H9 (cell line): Measurements from ENCODE around the gene HPD. TPM values are rescaled to one million over a fixed set of nuclear protein-coding genes. Genes with fewer than 3 reads are reported as not detected.

Experiments used
- DNase-seq: peaks from one replicate; pipeline ENCODE4 v3.0.0-alpha.2; 2017
- H2AFZ ChIP-seq: one replicate; pipeline ENCODE4 v1.6.1; 2013; ENCODE audit warnings: mild to moderate bottlenecking, low read length, control low read depth, moderate library complexity
- H2AK5ac ChIP-seq: 2 replicates; pipeline ENCODE4 v1.6.1; 2013; ENCODE audit warnings: low read length, control low read depth, mixed read lengths; ENCODE audit not compliant: insufficient read length
- H2BK120ac ChIP-seq: one replicate; pipeline ENCODE4 v1.6.1; 2013; ENCODE audit warnings: low read depth, mild to moderate bottlenecking, low read length, control low read depth, inconsistent platforms; ENCODE audit not compliant: poor library complexity, severe bottlenecking
- H2BK12ac ChIP-seq: 2 replicates; pipeline ENCODE4 v1.6.1; 2013; ENCODE audit warnings: low read length, control low read depth, mixed read lengths, low read depth; ENCODE audit not compliant: insufficient read length
- H2BK15ac ChIP-seq: 2 replicates; pipeline ENCODE4 v1.6.1; 2013; ENCODE audit warnings: low read depth, low read length, control low read depth
- H2BK20ac ChIP-seq: one replicate; pipeline ENCODE4 v1.6.1; 2013; ENCODE audit warnings: low read depth, mild to moderate bottlenecking, low read length, control low read depth, inconsistent platforms; ENCODE audit not compliant: poor library complexity, severe bottlenecking
- H2BK5ac ChIP-seq: 2 replicates; pipeline ENCODE4 v1.6.1; 2013; ENCODE audit warnings: low read length, control low read depth, mixed read lengths; ENCODE audit not compliant: insufficient read length
- H3K14ac ChIP-seq: 2 replicates; pipeline ENCODE4 v1.6.1; 2013; ENCODE audit warnings: low read length, control low read depth; ENCODE audit not compliant: insufficient read depth
- H3K18ac ChIP-seq: 2 replicates; pipeline ENCODE4 v1.6.1; 2013; ENCODE audit warnings: low read depth, mild to moderate bottlenecking, mixed read lengths, low read length, control low read depth; ENCODE audit not compliant: insufficient read length
- H3K23ac ChIP-seq: 2 replicates; pipeline ENCODE4 v1.6.1; 2013; ENCODE audit warnings: low read length, control low read depth, mixed read lengths, low read depth; ENCODE audit not compliant: insufficient read length
- H3K23me2 ChIP-seq: 2 replicates; pipeline ENCODE4 v1.6.1; 2013; ENCODE audit warnings: low read depth, mild to moderate bottlenecking, mixed read lengths, low read length, control low read depth; ENCODE audit not compliant: insufficient read length, poor library complexity, severe bottlenecking
- H3K27ac ChIP-seq: 2 replicates; pipeline ENCODE4 v1.5.1; 2013; ENCODE audit warnings: low read length, control low read depth, mixed read lengths, low read depth; ENCODE audit not compliant: insufficient read length
- H3K27me3 ChIP-seq: 2 replicates; pipeline ENCODE4 v1.6.1; 2013; ENCODE audit warnings: low read length, control low read depth, inconsistent platforms; ENCODE audit not compliant: insufficient read depth
- H3K4ac ChIP-seq: 2 replicates; pipeline ENCODE4 v1.6.1; 2013; ENCODE audit warnings: low read depth, mild to moderate bottlenecking, control low read depth, inconsistent platforms, low read length, moderate library complexity
- H3K4me1 ChIP-seq: 2 replicates; pipeline ENCODE4 v1.6.1; 2013; ENCODE audit warnings: low read length, control low read depth, inconsistent platforms; ENCODE audit not compliant: insufficient read depth
- H3K4me2 ChIP-seq: 2 replicates; pipeline ENCODE4 v1.6.1; 2013; ENCODE audit warnings: low read length, control low read depth, mixed read lengths; ENCODE audit not compliant: insufficient read length, insufficient read depth
- H3K56ac ChIP-seq: 2 replicates; pipeline ENCODE4 v1.6.1; 2013; ENCODE audit warnings: low read depth, mild to moderate bottlenecking, mixed read lengths, low read length, control low read depth; ENCODE audit not compliant: insufficient read length
- H3K79me1 ChIP-seq: 2 replicates; pipeline ENCODE4 v1.6.1; 2013; ENCODE audit warnings: low read depth, mild to moderate bottlenecking, moderate library complexity, low read length, control low read depth, inconsistent platforms; ENCODE audit not compliant: insufficient read depth, poor library complexity, severe bottlenecking
- H3K79me2 ChIP-seq: 2 replicates; pipeline ENCODE4 v1.6.1; 2013; ENCODE audit warnings: low read length, control low read depth, inconsistent platforms; ENCODE audit not compliant: insufficient read depth
- H3K9ac ChIP-seq: 2 replicates; pipeline ENCODE4 v1.6.1; 2013; ENCODE audit warnings: low read length, control low read depth, mixed read lengths; ENCODE audit not compliant: insufficient read length; ENCODE audit errors: extremely low read depth
- H3K9me3 ChIP-seq: one replicate; pipeline ENCODE4 v1.6.1; 2013; ENCODE audit warnings: low read depth, low read length, inconsistent platforms; ENCODE audit not compliant: control insufficient read depth
- H3T11ph ChIP-seq: one replicate; pipeline ENCODE4 v1.6.1; 2013; ENCODE audit warnings: mild to moderate bottlenecking, low read length, control low read depth, inconsistent platforms
- H4K20me1 ChIP-seq: one replicate; pipeline ENCODE4 v1.6.1; 2013; ENCODE audit not compliant: control insufficient read depth, insufficient read length, insufficient read depth
- H4K5ac ChIP-seq: 2 replicates; pipeline ENCODE4 v1.6.1; 2013; ENCODE audit warnings: low read depth, mild to moderate bottlenecking, mixed read lengths, low read length, control low read depth; ENCODE audit not compliant: insufficient read length
- H4K8ac ChIP-seq: replicated peaks from 2 replicates; pipeline ENCODE4 v1.6.1; 2013; ENCODE audit warnings: low read length, control low read depth, mixed read lengths, low read depth; ENCODE audit not compliant: insufficient read length
- H4K91ac ChIP-seq: 2 replicates; pipeline ENCODE4 v1.6.1; 2013; ENCODE audit warnings: low read depth, mild to moderate bottlenecking, moderate library complexity, mixed read lengths, low read length, control low read depth; ENCODE audit not compliant: insufficient read length
- H3K27ac Mint-ChIP-seq, 3 experiments: 2 replicates in 2 of 3; 3 replicates in 1 of 3; pipeline ENCODE4 v1.8.0; 2020 to 2021; ENCODE audit warnings: mixed read lengths in 3 of 3, mild to moderate bottlenecking in 1 of 3, moderate library complexity in 1 of 3
- H3K27me3 Mint-ChIP-seq: 2 replicates; pipeline ENCODE4 v1.8.0; 2021; ENCODE audit warnings: low read depth, mild to moderate bottlenecking, moderate library complexity, mixed read lengths
- H3K36me3 Mint-ChIP-seq, 3 experiments: 2 replicates in 2 of 3; 3 replicates in 1 of 3; pipeline ENCODE4 v1.8.0; 2020 to 2021; ENCODE audit warnings: low read depth in 3 of 3, mixed read lengths in 3 of 3; ENCODE audit not compliant: insufficient read depth in 1 of 3
- H3K4me1 Mint-ChIP-seq, 2 experiments: 2 replicates each; pipeline ENCODE4 v1.8.0; 2020; ENCODE audit warnings: mixed read lengths in 2 of 2
- H3K4me3 Mint-ChIP-seq, 2 experiments: 2 replicates in 1 of 2; 3 replicates in 1 of 2; pipeline ENCODE4 v1.8.0; 2020 to 2021; ENCODE audit warnings: mild to moderate bottlenecking in 2 of 2, mixed read lengths in 2 of 2, moderate library complexity in 1 of 2
- H3K9me3 Mint-ChIP-seq, 2 experiments: 2 replicates in 1 of 2; 3 replicates in 1 of 2; pipeline ENCODE4 v1.8.0; 2020; ENCODE audit warnings: mild to moderate bottlenecking in 2 of 2, mixed read lengths in 2 of 2, moderate library complexity in 1 of 2
- CTCF ChIP-seq: fragments of 200-600 bp; sonication (generic); conservative IDR thresholded peaks from 3 replicates; pipeline ENCODE4 v1.8.0; 2021; ENCODE audit warnings: antibody characterized with exemption, mild to moderate bottlenecking
- WGBS: extraction: QIAGEN DNeasy Blood & Tissue Kit; methylation state at CpG from one replicate; pipeline ENCODE4 v1.1.7; 2013; ENCODE audit warnings: missing lambda C conversion rate, low lambda C conversion rate, mixed read lengths; ENCODE audit not compliant: insufficient read length; ENCODE audit errors: extremely low coverage; 5-methylcytosine and 5-hydroxymethylcytosine counted together
- total RNA-seq: library from RNA; stranded (reverse); gene quantifications from 2 replicates; pipeline ENCODE4 v1.2.1, GENCODE V29; 2021

Gene HPD
- total RNA-seq, 1 experiment from 2014 or later: not detected

GRCh38 chr12:121839993-121840761 is 18.5 kb downstream of the HPD start:
- H2AK5ac ChIP-seq: no peak overlapping the region
- WGBS: no CpG with 5 or more reads among the region's 24 CpGs
- H4K8ac ChIP-seq: no peak overlapping the region
- H3T11ph ChIP-seq: no peak overlapping the region
- H2BK5ac ChIP-seq: no peak overlapping the region
- peaks cover 3% of the 10 kb centered on the region for H4K20me1 ChIP-seq
- H3K18ac ChIP-seq: no peak overlapping the region
- H4K5ac ChIP-seq: no peak overlapping the region
- no peak overlapping the region for H3K27ac ChIP-seq
- H3K27ac Mint-ChIP-seq: peak overlapping the region; percentile 88 to 99 (median 99); a peak in 3 of 7 replicates
- no peak overlapping the region for H2AFZ ChIP-seq
- H2BK12ac ChIP-seq: no peak overlapping the region
- H3K27me3 Mint-ChIP-seq: peaks cover 15% of the 10 kb centered on the region
- H3K56ac ChIP-seq: no peak overlapping the region
- peak overlapping the region; percentile 92 to 98 for H3K4me3 Mint-ChIP-seq
- no peaks in the 10 kb centered on the region; a peak in 2 of 5 replicates for H3K9me3 Mint-ChIP-seq
- H3K14ac ChIP-seq: peak overlapping the region; percentile 86; the same call in 1 of the 2 replicates
- no peak overlapping the region for H2BK120ac ChIP-seq
- peak overlapping the region; percentile 71 for H3K9ac ChIP-seq
- H3K27me3 ChIP-seq: no peaks in the 10 kb centered on the region
- H3K79me2 ChIP-seq: no peaks in the 10 kb centered on the region
- DNase-seq: peak; percentile 14
- peaks cover 13 to 21% of the 10 kb centered on the region in 2 experiments for H3K4me1 Mint-ChIP-seq
- H3K4me2 ChIP-seq: peak overlapping the region; percentile 71
- no peaks in the 10 kb centered on the region for H3K36me3 Mint-ChIP-seq
- no peaks in the 10 kb centered on the region for H3K9me3 ChIP-seq
- no peak for TF ChIP-seq CTCF
- no peak overlapping the region for H4K91ac ChIP-seq
- H3K4me1 ChIP-seq: no peaks in the 10 kb centered on the region
- H3K23ac ChIP-seq: no peak overlapping the region
- no peaks in the 10 kb centered on the region for H3K23me2 ChIP-seq
- H2BK20ac ChIP-seq: no peak overlapping the region
- H3K4ac ChIP-seq: no peak overlapping the region
- no peaks in the 10 kb centered on the region for H3K79me1 ChIP-seq
- H2BK15ac ChIP-seq: no peak overlapping the region
